Naive thymus-derived CD4-positive, alpha-beta T cell (primary cell): ENCODE data around the gene DGCR8. TPM values are rescaled to one million over a fixed set of nuclear protein-coding genes. Genes with fewer than 3 reads are reported as not detected.
"Not testable (repeated sequence)": the region's sequence is repeated elsewhere in the genome, so short reads cannot be mapped to it uniquely, and the experiment has no call there.

Source experiments
- ATAC-seq: fragments of 150-1000 bp; cut with Tn5 transposase; 2 replicates; pipeline ENCODE4 v1.10.0; 2021; ENCODE audit warnings: mild to moderate bottlenecking, moderate library complexity
- CTCF ChIA-PET: fragments of 350-600 bp; sonication (Branson Sonifier 250); formaldehyde crosslinking; loops from one replicate; lab custom pipeline; 2021; ENCODE audit warnings: antibody characterized with exemption; lab: Charles Lee
- POLR2A ChIA-PET: fragments of 350-600 bp; sonication (Branson Sonifier 250); formaldehyde crosslinking; loops from one replicate; lab custom pipeline; 2021; ENCODE audit warnings: antibody characterized with exemption, inconsistent platforms; lab: Charles Lee
- DNase-seq, 9 donors: peaks; one replicate each; pipeline versions ENCODE4 v3.0.0 to v3.0.0-alpha.2; 2020 to 2022; ENCODE audit warnings: mixed read lengths in 1 of 9
- H3K27ac ChIP-seq: one replicate; pipeline ENCODE4 v1.7.0; 2013; ENCODE audit warnings: mild to moderate bottlenecking, low read depth, low read length, moderate library complexity
- H3K27me3 ChIP-seq, 2 donors: one replicate each; pipeline ENCODE4 v1.7.0; 2013; ENCODE audit warnings: low read length in 2 of 2, mild to moderate bottlenecking in 2 of 2, moderate library complexity in 2 of 2; ENCODE audit not compliant: control insufficient read depth in 2 of 2, insufficient read depth in 2 of 2
- H3K36me3 ChIP-seq, 3 experiments: 1 replicate in 2 of 3; 2 replicates in 1 of 3; pipeline ENCODE4 v1.7.0; 2013; ENCODE audit warnings: low read length in 3 of 3, mild to moderate bottlenecking in 3 of 3, moderate library complexity in 1 of 3; ENCODE audit not compliant: insufficient read depth in 3 of 3, control insufficient read depth in 2 of 3
- H3K4me1 ChIP-seq, 2 donors: one replicate each; pipeline ENCODE4 v1.7.0; 2013; ENCODE audit warnings: low read length in 2 of 2, mild to moderate bottlenecking in 2 of 2, moderate library complexity in 1 of 2; ENCODE audit not compliant: control insufficient read depth in 2 of 2, insufficient read depth in 2 of 2
- H3K4me3 ChIP-seq: 2 replicates; pipeline ENCODE4 v1.7.0; 2013; ENCODE audit warnings: mild to moderate bottlenecking, low read length
- H3K9me3 ChIP-seq, 3 experiments: 1 replicate in 2 of 3; 2 replicates in 1 of 3; pipeline ENCODE4 v1.7.0; 2013; ENCODE audit warnings: low read length in 3 of 3; ENCODE audit not compliant: control insufficient read depth in 2 of 3
- H3K27ac Mint-ChIP-seq, 9 donors: one replicate each; pipeline ENCODE4 v1.8.0; 2020 to 2022; ENCODE audit warnings: mixed read lengths in 9 of 9, mild to moderate bottlenecking in 8 of 9, moderate library complexity in 5 of 9, inconsistent platforms in 2 of 9
- H3K27me3 Mint-ChIP-seq, 5 donors: one replicate each; pipeline ENCODE4 v1.8.0; 2021 to 2022; ENCODE audit warnings: mixed read lengths in 5 of 5, mild to moderate bottlenecking in 1 of 5
- H3K36me3 Mint-ChIP-seq, 5 donors: one replicate each; pipeline ENCODE4 v1.8.0; 2020 to 2022; ENCODE audit warnings: mixed read lengths in 5 of 5, mild to moderate bottlenecking in 3 of 5, inconsistent platforms in 1 of 5
- H3K4me1 Mint-ChIP-seq, 7 donors: one replicate each; pipeline ENCODE4 v1.8.0; 2020 to 2022; ENCODE audit warnings: mixed read lengths in 7 of 7, mild to moderate bottlenecking in 3 of 7, inconsistent platforms in 1 of 7
- H3K4me3 Mint-ChIP-seq, 10 donors: one replicate each; pipeline ENCODE4 v1.8.0; 2020 to 2022; ENCODE audit warnings: mild to moderate bottlenecking in 10 of 10, mixed read lengths in 10 of 10, moderate library complexity in 6 of 10, inconsistent platforms in 2 of 10
- H3K9me3 Mint-ChIP-seq, 11 donors: one replicate each; pipeline ENCODE4 v1.8.0; 2020 to 2022; ENCODE audit warnings: mixed read lengths in 11 of 11, mild to moderate bottlenecking in 4 of 11, inconsistent platforms in 1 of 11, moderate library complexity in 1 of 11
- intact Hi-C, 2 donors: fragments of 100-400 bp; cut with micrococcal nuclease; formaldehyde crosslinking; loops; one replicate each; pipeline ENCODE4 v1.15.1; 2023
- polyA plus RNA-seq, 2 donors: library from polyadenylated mRNA; unstranded; fragments of 300-500 nt; fragmentation: Illumina TruSeq; gene quantifications; one replicate each; pipeline ENCODE4 v1.2.3, GENCODE V29; 2021
- total RNA-seq, 6 experiments: library from RNA in 5 of 6; stranded (reverse) in 5 of 6; gene quantifications; 1 replicate in 5 of 6; 2 replicates in 1 of 6; pipeline ENCODE4 v1.2.3 and lab custom pipeline; 2021 to 2026

DGCR8 gene
- total and polyA plus RNA-seq, 7 experiments from 2014 or later: 4.1 to 63.6 (median 37.4) TPM

DNA sequence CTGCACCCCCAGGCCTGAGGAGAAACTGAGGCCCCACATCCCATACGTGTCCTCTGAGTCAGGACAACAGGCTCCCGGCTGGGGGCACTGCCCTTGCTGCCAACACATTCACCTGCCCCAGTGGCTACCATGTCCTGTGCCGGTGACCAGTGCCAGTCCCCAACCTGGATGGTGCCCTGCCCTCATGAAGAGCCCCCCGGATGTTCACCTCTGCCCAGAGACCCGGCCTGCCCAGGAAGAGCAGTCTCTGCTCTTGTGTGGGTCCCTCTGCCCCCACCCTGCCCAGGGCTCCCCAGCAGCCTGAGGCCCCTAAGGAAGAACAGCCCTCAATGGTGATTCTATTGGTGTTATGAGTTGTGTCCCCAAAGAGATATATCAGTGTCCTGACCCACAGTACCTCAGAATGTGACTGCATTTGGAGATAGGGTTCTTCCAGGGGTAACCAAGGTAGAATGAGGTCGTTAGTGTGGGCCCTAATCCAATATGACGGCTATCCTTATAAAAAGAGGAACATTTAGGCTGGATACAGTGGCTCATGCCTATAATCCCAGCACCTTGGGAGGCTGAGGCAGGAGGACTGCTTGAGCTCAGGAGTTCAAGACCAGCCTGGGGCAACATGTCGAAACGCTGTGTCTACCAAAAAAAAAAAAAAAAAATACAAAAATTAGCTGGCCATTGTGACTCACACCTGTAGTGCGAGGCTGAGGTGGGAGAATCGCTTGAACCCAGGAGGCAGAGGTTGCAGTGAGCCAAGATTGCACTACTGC lies 13.2 kb upstream of the DGCR8 start:
- peaks cover 0 to 3% (median 0%) of the 10 kb centered on the region in 7 donors for H3K4me1 Mint-ChIP-seq
- Histone ChIP-seq H3K27me3 (no peaks in the 10 kb centered on the region), H3K4me3 (no peak overlapping the region), H3K9me3 (no peaks in the 10 kb centered on the region), H3K4me1 (no peaks in the 10 kb centered on the region), H3K27ac (no peak overlapping the region), H3K36me3 (peaks cover 0 to 32% (median 0%) of the 10 kb centered on the region in 3 experiments)
- no peak for DNase-seq
- no peaks in the 10 kb centered on the region for H3K9me3 Mint-ChIP-seq
- H3K4me3 Mint-ChIP-seq: no peak overlapping the region
- H3K27ac Mint-ChIP-seq: no peak overlapping the region
- H3K27me3 Mint-ChIP-seq: no peaks in the 10 kb centered on the region
- ChIA-PET POLR2A (no interaction called here), CTCF (interaction anchor here (0.6 kb wide), 1 partner anchor 42 kb away, joined by 3 read pairs; no protein-coding TSS in a partner anchor)
- peaks cover 0 to 7% (median 0%) of the 10 kb centered on the region in 5 donors for H3K36me3 Mint-ChIP-seq
- intact Hi-C loops: no loop called here
- no peak for ATAC-seq

DNA sequence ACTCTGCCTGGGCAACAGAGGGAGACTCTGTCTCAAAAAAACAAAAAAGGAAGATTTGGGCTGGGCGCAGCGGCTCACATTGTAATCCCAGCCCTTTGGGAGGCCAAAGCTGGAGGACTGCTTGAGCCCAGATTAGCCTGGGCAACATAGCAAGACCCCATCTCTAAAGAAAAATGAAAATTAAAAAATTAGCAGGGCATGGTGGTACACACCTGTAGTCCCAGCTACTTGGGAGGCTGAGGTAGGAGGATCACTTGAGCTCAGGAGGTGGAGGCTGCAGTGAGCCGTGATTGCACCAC lies 12.7 kb upstream of the DGCR8 start:
- H3K4me1 Mint-ChIP-seq, H3K9me3 ChIP-seq, H3K36me3 Mint-ChIP-seq, H3K4me3 Mint-ChIP-seq, H3K4me3 ChIP-seq, H3K27ac ChIP-seq, H3K4me1 ChIP-seq, H3K9me3 Mint-ChIP-seq, H3K27me3 Mint-ChIP-seq, ATAC-seq, H3K27me3 ChIP-seq, H3K27ac Mint-ChIP-seq, DNase-seq, POLR2A ChIA-PET, intact Hi-C loops: not testable (repeated sequence)
- peaks cover 0 to 27% (median 0%) of the 10 kb centered on the region in 3 experiments for H3K36me3 ChIP-seq
- CTCF ChIA-PET: interaction anchor here (0.6 kb wide), 1 partner anchor 43 kb away, joined by 3 read pairs; no protein-coding TSS in a partner anchor

DNA sequence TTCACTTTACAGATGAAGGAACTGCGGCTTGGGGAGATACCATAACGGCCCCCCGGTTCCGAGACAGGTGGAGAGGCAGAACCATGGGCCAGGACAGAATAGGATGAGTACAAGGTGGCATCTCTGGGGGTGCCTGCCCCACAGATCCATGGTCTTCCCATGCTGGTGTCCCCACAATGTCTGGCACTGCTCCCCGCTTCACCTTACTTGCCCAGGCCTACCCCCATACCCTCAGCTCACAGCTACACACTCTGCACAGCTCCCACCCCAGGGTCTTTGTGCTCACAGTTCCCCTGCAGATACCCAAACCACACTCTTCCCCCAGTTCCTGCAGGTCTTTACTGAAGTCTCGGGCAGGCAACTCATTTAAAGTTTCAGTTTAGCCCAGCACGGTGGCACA lies 11.4 kb upstream of the DGCR8 start:
- DNase-seq (no peak), ATAC-seq (no peak)
- peaks cover 0 to 3% (median 0%) of the 10 kb centered on the region in 7 donors for H3K4me1 Mint-ChIP-seq
- H3K27ac Mint-ChIP-seq: no peak overlapping the region
- no peak overlapping the region for H3K4me3 Mint-ChIP-seq
- no peak overlapping the region for H3K4me3 ChIP-seq
- H3K36me3 ChIP-seq: peaks cover 0 to 14% (median 0%) of the 10 kb centered on the region in 3 experiments
- ChIA-PET POLR2A (no interaction called here), CTCF (interaction anchor here (0.6 kb wide), 1 partner anchor 351 kb away, joined by 3 read pairs; no protein-coding TSS in a partner anchor)
- peaks cover 0 to 2% (median 0%) of the 10 kb centered on the region in 5 donors for H3K36me3 Mint-ChIP-seq
- intact Hi-C loops: no loop called here
- H3K27ac ChIP-seq: no peak overlapping the region
- no peaks in the 10 kb centered on the region for H3K27me3 Mint-ChIP-seq
- no peaks in the 10 kb centered on the region for H3K27me3 ChIP-seq
- H3K9me3 Mint-ChIP-seq: no peaks in the 10 kb centered on the region
- H3K9me3 ChIP-seq: no peaks in the 10 kb centered on the region
- H3K4me1 ChIP-seq: no peaks in the 10 kb centered on the region

DNA sequence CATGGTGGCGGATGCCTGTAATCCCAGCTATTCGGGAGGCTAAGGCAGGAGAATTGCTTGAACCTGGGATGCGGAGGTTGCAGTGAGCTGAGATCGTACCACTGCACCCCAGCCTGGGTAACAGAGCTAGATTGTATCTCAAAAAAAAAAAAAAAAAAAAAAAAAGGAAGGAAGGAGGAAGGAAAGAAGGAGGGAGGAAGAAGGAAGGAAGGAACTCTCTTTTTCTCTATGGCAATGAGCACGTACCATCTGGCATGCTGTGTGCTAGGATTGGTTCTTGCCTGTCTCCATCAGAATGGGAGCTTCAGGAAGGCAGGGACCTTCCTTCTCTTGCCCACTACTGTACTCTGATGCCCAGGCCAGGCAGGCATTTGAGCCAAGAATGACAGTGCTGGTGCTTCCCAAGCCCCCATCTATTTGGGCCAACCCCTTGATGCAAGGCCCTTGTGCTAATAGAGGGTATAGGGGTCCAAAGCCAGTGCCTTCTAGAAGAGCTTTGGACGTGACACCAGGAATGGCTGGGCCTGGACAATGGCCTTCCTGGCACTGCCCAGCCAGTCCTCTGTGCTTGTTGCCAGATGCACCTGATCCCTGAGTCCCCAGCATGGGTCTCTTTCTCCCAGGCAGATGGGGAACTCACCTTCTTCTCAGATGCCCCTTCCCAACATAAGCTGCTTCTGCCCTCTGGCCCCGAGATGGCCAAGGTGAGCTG lies 10.6 kb upstream of the DGCR8 start:
- intact Hi-C loops: no loop called here
- no peak for ATAC-seq
- Mint-ChIP-seq H3K4me3 (no peak overlapping the region), H3K27me3 (no peaks in the 10 kb centered on the region), H3K4me1 (peaks cover 0 to 3% (median 0%) of the 10 kb centered on the region in 7 donors), H3K27ac (no peak overlapping the region), H3K9me3 (no peaks in the 10 kb centered on the region), H3K36me3 (peaks cover 0 to 2% (median 0%) of the 10 kb centered on the region in 5 donors)
- ChIA-PET POLR2A (interaction anchor here (1.6 kb wide), 1 partner anchor 48 kb away, joined by 3 read pairs; the partner anchor contains the start of gene TANGO2), CTCF (no interaction called here)
- Histone ChIP-seq H3K4me1 (no peaks in the 10 kb centered on the region), H3K4me3 (no peak overlapping the region), H3K36me3 (peaks cover 0 to 5% (median 0%) of the 10 kb centered on the region in 3 experiments), H3K27ac (no peak overlapping the region), H3K27me3 (no peaks in the 10 kb centered on the region), H3K9me3 (no peaks in the 10 kb centered on the region)
- no peak for DNase-seq

DNA sequence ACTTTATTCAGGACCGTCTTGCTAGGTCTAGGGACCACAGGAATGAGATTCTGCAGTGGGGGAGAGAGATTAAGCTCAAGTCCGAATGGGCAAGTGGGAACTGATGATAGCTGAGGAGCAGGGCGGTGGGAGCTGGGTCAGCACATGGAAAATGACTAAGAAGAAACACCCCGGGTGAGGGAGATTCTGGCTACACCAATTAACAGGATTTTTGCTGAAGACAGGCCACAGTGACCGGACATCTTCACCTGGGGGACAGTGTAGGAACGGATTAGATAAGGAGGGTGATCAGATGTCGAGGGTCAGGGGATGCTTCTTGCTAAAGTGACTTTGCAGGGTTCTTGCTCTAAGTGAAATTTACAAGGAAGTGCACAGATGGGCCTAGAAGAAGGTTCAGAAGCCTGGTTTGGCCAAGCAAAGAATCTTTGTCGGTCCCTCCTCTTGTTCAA lies 8.5 kb upstream of the DGCR8 start:
- Histone ChIP-seq H3K36me3 (no peaks in the 10 kb centered on the region), H3K4me1 (no peaks in the 10 kb centered on the region), H3K4me3 (no peak overlapping the region), H3K27me3 (no peaks in the 10 kb centered on the region), H3K27ac (no peak overlapping the region), H3K9me3 (no peaks in the 10 kb centered on the region)
- intact Hi-C loops: no loop called here
- H3K9me3 Mint-ChIP-seq: no peaks in the 10 kb centered on the region
- H3K27me3 Mint-ChIP-seq: no peaks in the 10 kb centered on the region
- no peaks in the 10 kb centered on the region for H3K36me3 Mint-ChIP-seq
- ChIA-PET CTCF (no interaction called here), POLR2A (interaction anchor here (0.6 to 1.6 kb wide), 3 partner anchors 25 to 102 kb away, joined by 3 to 5 read pairs (median 3); partner anchors contain the start of gene TANGO2)
- ATAC-seq (no peak), DNase-seq (no peak)
- H3K4me1 Mint-ChIP-seq: peaks cover 0 to 3% (median 0%) of the 10 kb centered on the region in 7 donors
- peak overlapping the region in 2 of 9 donors; percentile 9 to 78 for H3K27ac Mint-ChIP-seq
- H3K4me3 Mint-ChIP-seq: no peak overlapping the region

DNA sequence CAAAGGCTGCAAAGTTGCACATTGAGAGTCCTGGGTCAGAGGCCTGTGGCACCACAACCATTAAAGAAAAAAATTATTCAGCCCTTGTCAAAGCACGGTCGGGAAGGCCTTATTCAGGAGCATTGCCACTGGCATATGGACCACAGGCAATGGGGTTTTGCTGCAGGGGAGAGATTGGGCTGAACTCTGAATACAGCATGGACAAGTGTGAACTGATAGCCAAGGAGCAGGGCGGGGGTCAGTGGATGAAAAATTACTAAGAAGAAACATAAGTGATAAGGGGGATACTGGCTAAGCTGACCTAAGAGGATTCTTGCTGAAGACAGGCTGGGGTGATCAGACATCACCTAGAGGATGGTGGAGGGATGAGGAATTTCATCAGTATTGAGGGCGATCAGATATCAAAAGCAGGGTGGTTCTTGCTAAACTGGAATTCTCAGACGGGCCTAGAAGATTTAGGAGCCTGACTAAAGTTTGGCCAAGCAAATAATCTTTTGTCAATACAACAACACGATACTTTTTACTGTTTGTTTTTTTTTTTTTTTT lies 3.3 kb upstream of the DGCR8 start:
- Histone ChIP-seq H3K36me3 (no peaks in the 10 kb centered on the region), H3K9me3 (no peaks in the 10 kb centered on the region), H3K4me3 (no peak overlapping the region), H3K4me1 (peaks cover 11% of the 10 kb centered on the region in 2 donors), H3K27me3 (no peaks in the 10 kb centered on the region), H3K27ac (no peak overlapping the region)
- POLR2A ChIA-PET: interaction anchor here (0.6 kb wide), 1 partner anchor 827 kb away, joined by 3 read pairs; no protein-coding TSS in a partner anchor
- intact Hi-C loops: no loop called here
- Mint-ChIP-seq H3K4me3 (peak overlapping the region in 6 of 10 donors; percentile 0 to 55 (median 10)), H3K27me3 (no peaks in the 10 kb centered on the region), H3K4me1 (peaks cover 9 to 16% (median 13%) of the 10 kb centered on the region in 7 donors), H3K27ac (peak overlapping the region in 3 of 9 donors; percentile 9 to 59 (median 41)), H3K9me3 (no peaks in the 10 kb centered on the region), H3K36me3 (peaks cover 0 to 3% (median 0%) of the 10 kb centered on the region in 5 donors)
- DNase-seq: no peak
- CTCF ChIA-PET: no interaction called here
- ATAC-seq: no peak
